ENCODE data around the gene APBB2.
"Not testable (repeated sequence)": the region's sequence is repeated elsewhere in the genome, so short reads cannot be mapped to it uniquely, and the experiment has no call there.

Gene APBB2

GRCh38 chr4:40908297-40908696 is 306.0 kb downstream of the APBB2 start:
- no peak for DNase-seq (ENCODE audit: low read depth, low spot score)

- DNase-seq (ENCODE audit: low read depth, low spot score): no peak
Observed at GRCh38 chr4:40905414-40905813, 308.9 kb downstream of the APBB2 start.

- not testable (repeated sequence) for DNase-seq (ENCODE audit: low read depth, low spot score)
Observed at GRCh38 chr4:40900531-40900930, 313.8 kb downstream of the APBB2 start.

GRCh38 chr4:40897557-40898203 is 316.7 kb downstream of the APBB2 start:
- peak; percentile 80 for DNase-seq (ENCODE audit: low read depth, low spot score)

- DNase-seq (ENCODE audit: low read depth, low spot score): no peak
Observed at GRCh38 chr4:40890764-40891163, 323.6 kb downstream of the APBB2 start.

GRCh38 chr4:40890199-40890598 is 324.1 kb downstream of the APBB2 start:
- DNase-seq (ENCODE audit: low read depth, low spot score): no peak

- DNase-seq (ENCODE audit: low read depth, low spot score): no peak
Observed at GRCh38 chr4:40888933-40889332, 325.4 kb downstream of the APBB2 start.

- peak; percentile 52 for DNase-seq (ENCODE audit: low read depth, low spot score)
Observed at GRCh38 chr4:40887764-40888131, 326.6 kb downstream of the APBB2 start.

GRCh38 chr4:40886931-40887763 is 327.2 kb downstream of the APBB2 start:
- peak; percentile 74 for DNase-seq (ENCODE audit: low read depth, low spot score)

- DNase-seq (ENCODE audit: low read depth, low spot score): no peak
Observed at GRCh38 chr4:40881851-40882250, 332.5 kb downstream of the APBB2 start.

- DNase-seq (ENCODE audit: low read depth, low spot score): no peak
Observed at GRCh38 chr4:40881096-40881495, 333.2 kb downstream of the APBB2 start.

GRCh38 chr4:40878548-40879055 is 335.7 kb downstream of the APBB2 start:
- no peak for DNase-seq (ENCODE audit: low read depth, low spot score)

- DNase-seq (ENCODE audit: low read depth, low spot score): no peak
Observed at GRCh38 chr4:40877081-40877480, 337.3 kb downstream of the APBB2 start.

- DNase-seq (ENCODE audit: low read depth, low spot score): no peak
Observed at GRCh38 chr4:40875507-40876150, 338.7 kb downstream of the APBB2 start.

- DNase-seq (ENCODE audit: low read depth, low spot score): no peak
Observed at GRCh38 chr4:40874901-40875300, 339.4 kb downstream of the APBB2 start.

- no peak for DNase-seq (ENCODE audit: low read depth, low spot score)
Observed at GRCh38 chr4:40874331-40874730, 340.0 kb downstream of the APBB2 start.

GRCh38 chr4:40871695-40872250 is 342.6 kb downstream of the APBB2 start:
- no peak for DNase-seq (ENCODE audit: low read depth, low spot score)

GRCh38 chr4:40870150-40870549 is 344.2 kb downstream of the APBB2 start:
- no peak for DNase-seq (ENCODE audit: low read depth, low spot score)

- peak; percentile 82 for DNase-seq (ENCODE audit: low read depth, low spot score)
Observed at GRCh38 chr4:40865696-40866095, 348.6 kb downstream of the APBB2 start.

GRCh38 chr4:40864531-40864930 is 349.8 kb downstream of the APBB2 start:
- no peak for DNase-seq (ENCODE audit: low read depth, low spot score)

GRCh38 chr4:40858962-40859361 is 355.4 kb downstream of the APBB2 start:
- DNase-seq (ENCODE audit: low read depth, low spot score): no peak

GRCh38 chr4:40857956-40858355 is 356.4 kb downstream of the APBB2 start:
- DNase-seq (ENCODE audit: low read depth, low spot score): no peak
